HG03565 (cell line): ENCODE data around the gene GABBR2.
"Not testable (repeated sequence)": the region's sequence is repeated elsewhere in the genome, so short reads cannot be mapped to it uniquely, and the experiment has no call there.

Source experiments
- ATAC-seq: cut with Tn5 transposase; IDR thresholded peaks from one replicate; pipeline ENCODE4 v1.9.1; 2021; ENCODE audit warnings: mild to moderate bottlenecking, moderate library complexity; ENCODE audit not compliant: unreplicated experiment

Gene GABBR2

GRCh38 chr9:98312365-98312764 lies 396.4 kb downstream of the GABBR2 start:
- no peak for ATAC-seq

- ATAC-seq = no peak
Observed at GRCh38 chr9:98311541-98311940, 397.2 kb downstream of the GABBR2 start.

- no peak for ATAC-seq
Observed at GRCh38 chr9:98310752-98311392, 397.9 kb downstream of the GABBR2 start.

- no peak for ATAC-seq
Observed at GRCh38 chr9:98306384-98307145, 402.2 kb downstream of the GABBR2 start.

GRCh38 chr9:98304381-98304780 lies 404.4 kb downstream of the GABBR2 start:
- no peak for ATAC-seq

- no peak for ATAC-seq
Observed at GRCh38 chr9:98303633-98304125, 405.1 kb downstream of the GABBR2 start.

- ATAC-seq = no peak
Observed at GRCh38 chr9:98302938-98303632, 405.6 kb downstream of the GABBR2 start.

GRCh38 chr9:98302150-98302549 lies 406.6 kb downstream of the GABBR2 start:
- no peak for ATAC-seq

GRCh38 chr9:98300611-98301010 lies 408.1 kb downstream of the GABBR2 start:
- ATAC-seq = no peak

- no peak for ATAC-seq
Observed at GRCh38 chr9:98298476-98298875, 410.3 kb downstream of the GABBR2 start.

- no peak for ATAC-seq
Observed at GRCh38 chr9:98295824-98296223, 412.9 kb downstream of the GABBR2 start.

- ATAC-seq = no peak
Observed at GRCh38 chr9:98291820-98292219, 416.9 kb downstream of the GABBR2 start.

- ATAC-seq = no peak
Observed at GRCh38 chr9:98290411-98290810, 418.3 kb downstream of the GABBR2 start.

GRCh38 chr9:98289614-98290201 lies 419.0 kb downstream of the GABBR2 start:
- no peak for ATAC-seq

GRCh38 chr9:98288881-98289280 lies 419.9 kb downstream of the GABBR2 start:
- ATAC-seq = no peak

- ATAC-seq = no peak
Observed at GRCh38 chr9:98287384-98287783, 421.4 kb downstream of the GABBR2 start.

- ATAC-seq = no peak
Observed at GRCh38 chr9:98285446-98285845, 423.3 kb downstream of the GABBR2 start.

- no peak for ATAC-seq
Observed at GRCh38 chr9:98284754-98285153, 424.0 kb downstream of the GABBR2 start.

GRCh38 chr9:98283143-98283542 lies 425.6 kb downstream of the GABBR2 start:
- not testable (repeated sequence) for ATAC-seq

- no peak for ATAC-seq
Observed at GRCh38 chr9:98281281-98281680, 427.5 kb downstream of the GABBR2 start.

GRCh38 chr9:98280574-98280973 lies 428.2 kb downstream of the GABBR2 start:
- no peak for ATAC-seq
